H1 (cell line): ENCODE measurements around the gene CAPN8. TPM values are rescaled to one million over a fixed set of nuclear protein-coding genes. Genes with fewer than 3 reads are reported as not detected.

Source experiments
- BRCA1 ChIP-seq: IDR thresholded peaks from 2 replicates; pipeline ENCODE4 v1.6.1; 2012; ENCODE audit warnings: low read depth, low read length, improper control_type of control experiment
- CHD2 ChIP-seq: IDR thresholded peaks from 2 replicates; pipeline ENCODE4 v1.6.1; 2012; ENCODE audit warnings: low read length, improper control_type of control experiment
- CHD7 ChIP-seq: fragments of 300-600 bp; sonication (generic); IDR thresholded peaks from 2 replicates; pipeline ENCODE4 v1.7.1; 2012; ENCODE audit warnings: low read length, moderate library complexity, mild to moderate bottlenecking, inconsistent platforms; ENCODE audit not compliant: insufficient replicate concordance
- CTCF ChIP-seq, 3 experiments: IDR thresholded peaks; 1 replicate in 2 of 3; 2 replicates in 1 of 3; pipeline versions ENCODE4 v1.5.1 to v1.6.1; 2011; ENCODE audit warnings: low read length in 3 of 3, mild to moderate bottlenecking in 3 of 3, inconsistent platforms in 2 of 3, low read depth in 1 of 3, moderate library complexity in 1 of 3; ENCODE audit not compliant: insufficient read depth in 1 of 3; ENCODE audit errors: control extremely low read depth in 1 of 3
- JUND ChIP-seq: IDR thresholded peaks from 2 replicates; pipeline ENCODE4 v1.6.1; 2011; ENCODE audit warnings: mild to moderate bottlenecking, improper control_type of control experiment, low read length
- KDM1A ChIP-seq: fragments of 200-600, 300-600 bp; sonication (generic); IDR thresholded peaks from 2 replicates; pipeline ENCODE4 v1.7.1; 2016; ENCODE audit warnings: mild to moderate bottlenecking, low read length, borderline replicate concordance
- KDM4A ChIP-seq: IDR thresholded peaks from one replicate; pipeline ENCODE4 v1.7.1; 2012; ENCODE audit warnings: low read depth, mild to moderate bottlenecking, moderate library complexity, low read length, inconsistent platforms; ENCODE audit not compliant: severe bottlenecking
- NANOG ChIP-seq: IDR thresholded peaks from 2 replicates; pipeline ENCODE4 v1.6.1; 2011; ENCODE audit warnings: low read length, low read depth, mild to moderate bottlenecking, inconsistent platforms; ENCODE audit not compliant: insufficient read depth, poor library complexity, severe bottlenecking
- SP2 ChIP-seq: IDR thresholded peaks from 2 replicates; pipeline ENCODE4 v1.6.1; 2012; ENCODE audit warnings: mild to moderate bottlenecking, low read length, inconsistent platforms
- ZNF274 ChIP-seq: IDR thresholded peaks from 2 replicates; pipeline ENCODE4 v1.7.0; 2012; ENCODE audit warnings: low read length, borderline replicate concordance; ENCODE audit errors: extremely low read depth
- polyA plus RNA-seq, 7 experiments: library from polyadenylated mRNA; depleted of rRNA in 3 of 7; stranded (reverse) in 5 of 7; unstranded in 2 of 7; fragments of >200 nt in 5 of 7; fragments of 200-250 nt in 2 of 7; gene quantifications; 1 replicate in 5 of 7; 2 replicates in 1 of 7; 4 replicates in 1 of 7; pipeline versions ENCODE4 v1.2.1 to v1.2.3, GENCODE V29; 2011 to 2013; ENCODE audit warnings: missing spikeins in 2 of 7, mixed read lengths in 2 of 7
- total RNA-seq: library from RNA; stranded (reverse); fragmentation: NEBNext Ultra II Directional; extraction: Animal tissue kit (Norgen Biotek cat#: 25700); gene quantifications from 2 replicates; pipeline ENCODE4 v1.2.1, GENCODE V29; 2021

Gene CAPN8
- total and polyA plus RNA-seq, 2 of the 8 experiments (the other 6 are each of a cell fraction or from before 2014, with no cell fraction given) = 0.20 to 0.26 TPM

GRCh38 chr1:223654083-223654482 is 11.4 kb downstream of the CAPN8 start (continued):
- TF ChIP-seq CHD7 (no peak), SP2 (no peak), BRCA1 (no peak), ZNF274 (no peak), JUND (no peak), CTCF (IDR thresholded peaks at IDR 0.05; ENCODE audit: control extremely low read depth in 1 of 3, insufficient read depth in 1 of 3, low read depth in 1 of 3, low read length in 3 of 3) (no peak), KDM4A (no peak), KDM1A (no peak), NANOG (no peak), CHD2 (no peak)
